Left cardiac atrium (tissue), 4 donors: ENCODE data around the gene WDR27. TPM values are rescaled to one million over a fixed set of nuclear protein-coding genes. Genes with fewer than 3 reads are reported as not detected.
"Not testable (repeated sequence)": the region's sequence is repeated elsewhere in the genome, so short reads cannot be mapped to it uniquely, and the experiment has no call there.

Experiments
- ATAC-seq, 2 donors: fragments of 200-7000 bp; cut with Tn5 transposase; one replicate each; pipeline ENCODE4 v1.9.1; 2020; ENCODE audit warnings: mild to moderate bottlenecking in 2 of 2, moderate library complexity in 2 of 2
- DNase-seq: peaks from one replicate; pipeline ENCODE4 v3.0.0-alpha.2; 2020
- intact Hi-C, 2 donors: fragments of 100-400 bp; cut with DNase I; formaldehyde crosslinking; loops; one replicate each; pipeline versions ENCODE4 v1.14.1 to v1.15.1; 2022 to 2023
- total RNA-seq, 2 donors: library from RNA; stranded (reverse); fragmentation: NEBNext Ultra II Directional; extraction: Animal tissue kit (Norgen Biotek cat#: 25700); gene quantifications; one replicate each; pipeline ENCODE4 v1.2.1, GENCODE V29; 2021
- donor health status: DM: no; HTN: yes; CAD: no.
- donor health status: DM: no; HTN: yes; CAD: no; lungs with severe emphysema.
- donor health status: DM: yes; HTN: yes; CAD: no.
- donor health status: Dilated cardiomyopathy.

WDR27 gene
- total RNA-seq, 2 donors from 2014 or later, result 12.3 to 12.9 TPM

DNA sequence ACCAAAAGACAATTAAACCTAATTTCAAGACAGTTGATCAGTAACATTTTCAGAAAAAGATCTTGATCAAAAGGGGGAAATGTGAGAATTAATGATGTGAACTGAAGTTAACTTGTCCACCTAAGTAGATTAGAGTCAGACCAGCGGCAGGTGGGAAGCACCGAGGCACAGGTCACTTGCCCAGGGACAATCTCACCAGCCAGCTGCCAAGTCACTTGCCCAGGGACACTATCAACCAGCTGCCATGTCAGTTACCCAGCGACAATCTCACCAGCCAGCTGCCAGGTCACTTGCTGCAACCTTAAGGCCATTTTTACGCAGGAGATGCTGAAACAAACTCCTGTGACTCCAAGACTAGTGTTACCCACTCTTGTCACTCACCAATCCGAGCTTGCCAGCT is 260.5 kb downstream of the WDR27 start:
- intact Hi-C loops, result no loop called here
- no peak for ATAC-seq
- no peak for DNase-seq

DNA sequence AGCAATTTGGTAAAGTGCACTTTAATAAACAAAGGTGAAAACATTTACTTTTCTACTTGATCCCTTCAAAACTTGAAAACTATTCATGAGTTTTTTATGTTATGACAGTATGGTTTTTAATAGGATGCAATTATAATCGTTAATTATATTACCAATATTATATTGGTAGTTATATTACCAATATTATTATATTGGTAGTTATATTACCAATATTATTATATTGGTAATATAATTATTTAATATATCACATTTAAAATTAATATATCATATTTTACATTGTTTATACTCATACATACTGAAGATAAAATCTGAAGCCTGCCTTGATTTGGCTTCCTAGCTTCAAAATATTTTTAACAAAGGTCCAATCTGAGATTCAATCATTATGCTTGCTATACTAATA is 262.1 kb downstream of the WDR27 start:
- ATAC-seq (no peak), DNase-seq (no peak)
- intact Hi-C loops, result no loop called here

DNA sequence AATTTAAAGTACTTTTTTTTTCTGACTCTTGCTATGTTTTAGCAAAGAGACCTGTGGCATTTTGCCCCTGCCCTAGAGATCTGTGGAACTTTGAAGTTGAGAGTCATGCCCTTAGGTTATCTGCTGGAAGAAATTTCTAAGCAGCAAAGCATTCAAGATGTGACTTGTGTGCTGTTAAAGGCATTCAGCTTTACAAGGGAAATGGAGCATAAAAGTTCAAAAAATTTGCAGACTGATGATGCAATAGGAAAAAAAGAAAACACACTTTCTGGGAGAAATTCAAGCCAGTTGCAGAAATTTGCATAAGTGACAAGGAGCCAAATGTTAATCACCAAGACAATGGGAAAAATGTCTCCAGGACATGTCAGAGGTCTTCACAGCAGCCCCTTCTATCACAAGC is 267.3 kb downstream of the WDR27 start:
- ATAC-seq, intact Hi-C loops, DNase-seq: not testable (repeated sequence)

DNA sequence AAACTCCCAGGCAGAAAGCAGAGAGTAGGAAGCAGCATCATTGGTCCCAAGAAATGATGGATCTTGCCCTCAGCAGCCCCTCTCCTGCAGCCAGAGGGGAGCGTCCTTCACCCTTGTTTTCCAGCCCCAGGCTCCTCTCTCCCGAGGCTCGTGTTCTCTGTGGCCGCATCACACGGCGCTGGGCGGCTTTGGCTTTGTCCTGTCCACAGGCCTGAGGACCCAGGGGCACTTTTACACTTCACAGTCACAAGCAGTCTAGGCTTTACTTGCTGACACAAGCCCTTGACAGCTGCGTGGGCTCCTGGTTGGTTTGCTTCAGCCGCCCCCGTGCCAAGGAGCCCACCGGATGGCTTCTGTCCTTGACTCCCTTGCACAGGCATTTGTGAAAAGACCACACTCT is 272.8 kb downstream of the WDR27 start:
- intact Hi-C loops, result no loop called here
- DNase-seq (no peak), ATAC-seq (no peak)

DNA sequence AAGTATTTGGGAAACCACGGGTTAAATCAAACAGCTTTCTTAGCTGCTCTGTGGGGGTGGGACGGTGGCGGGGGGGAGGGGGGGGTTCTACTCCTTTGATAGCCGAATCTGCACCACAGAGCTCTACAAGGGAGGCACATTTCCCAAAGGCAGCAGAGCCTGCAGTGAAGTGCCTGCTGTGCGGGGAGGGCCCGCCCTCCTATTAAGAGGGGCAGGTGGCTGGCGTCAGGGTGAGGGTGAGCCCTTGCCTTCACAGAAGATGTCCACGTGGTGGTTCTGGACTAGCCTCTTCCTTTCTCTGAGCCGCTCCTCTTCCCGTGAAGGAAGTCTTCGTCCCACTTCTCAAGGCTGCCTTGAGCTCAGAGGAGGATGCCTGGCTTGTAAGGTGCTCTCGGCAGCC is 273.3 kb downstream of the WDR27 start:
- ATAC-seq (peak; percentile 28 to 71), DNase-seq (no peak)
- intact Hi-C loops, result no loop called here

DNA sequence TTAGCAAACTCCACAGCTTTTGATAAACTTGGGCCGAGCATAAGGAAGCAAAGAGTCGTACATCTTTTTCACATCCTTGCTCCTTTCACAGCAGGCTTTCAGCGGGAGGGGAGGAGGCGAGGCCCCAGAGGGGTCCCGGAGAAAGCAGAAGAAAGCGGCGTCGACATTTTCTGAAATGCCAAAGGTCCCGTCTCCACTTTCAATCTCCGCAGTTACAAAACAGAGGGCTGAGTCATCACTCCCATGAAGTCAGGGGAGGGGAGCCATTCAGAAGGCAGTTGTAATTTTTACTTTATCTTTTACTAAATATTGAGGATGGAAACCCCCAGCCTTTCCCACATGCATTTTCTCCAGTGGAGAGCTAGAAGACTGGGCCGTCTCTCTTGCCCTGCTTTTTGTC is 274.0 kb downstream of the WDR27 start:
- DNase-seq, result peak; percentile 46
- ATAC-seq, result peak; percentile 62 to 74
- intact Hi-C loops, result no loop called here

DNA sequence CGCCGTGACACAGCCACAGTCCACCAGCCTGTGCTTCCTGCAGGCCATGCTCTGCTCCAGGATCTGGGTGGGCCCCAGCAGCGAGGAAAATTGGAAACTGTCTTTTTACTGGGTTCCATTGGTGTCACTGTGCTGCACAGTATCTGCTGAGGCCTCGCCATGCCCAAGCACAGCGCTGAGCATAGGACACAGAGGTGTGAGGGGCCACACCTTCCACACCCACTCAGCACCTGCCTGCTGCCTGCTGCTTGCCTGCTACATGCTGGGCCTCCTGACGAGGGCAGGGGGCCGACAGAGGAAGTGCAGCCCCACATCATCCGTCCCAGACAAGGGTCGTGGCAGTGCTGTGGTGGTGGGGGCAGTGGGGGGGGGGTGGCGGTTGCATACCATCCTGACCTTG is 275.2 kb downstream of the WDR27 start:
- DNase-seq (no peak), ATAC-seq (no peak)
- intact Hi-C loops, result no loop called here

DNA sequence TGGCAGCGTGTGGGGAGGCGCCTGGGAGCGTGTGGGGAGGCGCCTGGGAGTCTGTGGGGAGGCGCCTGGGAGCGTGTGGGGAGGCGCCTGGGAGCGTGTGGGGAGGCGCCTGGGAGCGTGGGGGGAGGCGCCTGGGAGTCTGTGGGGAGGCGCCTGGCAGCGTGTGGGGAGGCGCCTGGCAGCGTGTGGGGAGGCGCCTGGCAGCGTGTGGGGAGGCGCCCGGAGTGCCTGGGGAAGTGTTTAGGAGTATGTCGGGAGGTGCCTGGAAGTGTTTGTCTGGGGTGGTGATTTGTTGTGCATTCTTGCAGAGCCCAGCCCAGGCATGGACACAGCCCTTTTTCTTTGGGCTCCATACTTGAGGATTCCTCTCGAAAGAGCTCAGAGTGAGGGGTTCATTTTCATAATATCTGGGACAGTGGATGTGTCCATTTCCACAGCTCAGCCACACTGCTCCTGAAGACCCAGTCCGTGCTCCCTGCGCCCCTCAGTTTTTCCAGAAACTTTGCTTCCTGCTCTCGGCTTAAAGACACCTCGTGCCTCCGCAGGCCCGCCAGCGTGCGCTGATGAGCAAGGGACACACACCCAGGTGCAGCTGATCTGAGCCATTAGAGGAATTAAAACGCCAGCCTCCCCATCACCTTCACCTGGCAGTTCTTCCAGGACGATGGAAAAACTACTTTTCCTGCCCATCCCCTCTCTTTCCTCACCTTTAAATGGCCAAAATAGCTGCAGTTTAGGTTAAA is 276.0 kb downstream of the WDR27 start:
- no peak for ATAC-seq
- intact Hi-C loops, result no loop called here
- no peak for DNase-seq

DNA sequence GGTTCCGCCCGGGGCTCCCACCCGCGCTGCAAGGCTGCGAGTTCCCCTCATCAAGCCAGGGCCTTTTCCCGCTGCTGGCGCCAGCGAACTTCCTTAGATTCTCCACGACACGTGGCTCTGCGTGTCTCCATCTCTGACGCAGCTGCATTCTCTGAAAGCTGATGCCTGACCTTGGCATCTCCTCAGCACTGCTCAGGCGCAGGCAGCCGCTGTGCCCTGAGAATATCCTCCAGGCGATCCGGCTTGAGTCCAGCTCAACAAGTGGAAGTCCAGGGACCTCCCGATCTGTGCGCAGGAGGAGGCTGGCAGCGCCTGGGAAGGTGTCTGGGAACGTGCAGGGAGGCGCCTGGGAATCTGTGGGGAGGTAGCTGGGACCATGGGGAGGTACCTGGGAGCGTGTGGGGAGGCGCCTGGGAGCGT is 277.0 kb downstream of the WDR27 start:
- DNase-seq, result no peak
- intact Hi-C loops, result no loop called here
- peak; percentile 29 to 48 for ATAC-seq

DNA sequence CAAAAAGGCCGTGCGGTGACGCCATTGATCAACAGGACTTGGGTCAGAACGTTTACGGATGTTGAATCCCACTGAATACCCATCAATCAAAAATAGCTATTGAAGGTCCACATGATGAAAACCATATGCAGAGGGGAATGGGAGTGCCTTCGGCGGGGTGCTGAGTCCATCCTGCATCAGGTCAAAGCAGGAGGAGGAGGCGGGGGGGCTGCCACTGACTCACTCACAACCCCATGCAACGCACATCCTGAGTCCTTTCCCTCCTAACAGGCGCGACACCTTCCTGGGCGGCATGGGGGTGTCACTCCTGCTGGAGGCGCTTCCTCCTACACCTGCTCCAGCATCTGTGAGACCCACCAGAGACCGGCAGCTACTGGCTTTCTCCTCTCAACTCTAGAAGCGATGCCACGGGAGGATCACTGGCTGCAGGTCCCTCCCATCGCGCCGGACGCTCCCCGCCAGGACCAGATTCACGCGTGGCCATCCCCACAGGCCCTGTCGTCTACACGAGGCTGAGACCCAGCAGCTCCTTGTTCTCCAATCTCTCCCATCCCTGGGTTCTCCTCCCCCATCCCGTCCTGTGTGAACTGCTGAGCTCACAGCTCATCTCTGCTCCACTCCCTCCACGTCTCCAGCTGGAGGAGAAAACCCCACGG is 277.6 kb downstream of the WDR27 start:
- no peak for DNase-seq
- intact Hi-C loops, result no loop called here
- ATAC-seq, result no peak

DNA sequence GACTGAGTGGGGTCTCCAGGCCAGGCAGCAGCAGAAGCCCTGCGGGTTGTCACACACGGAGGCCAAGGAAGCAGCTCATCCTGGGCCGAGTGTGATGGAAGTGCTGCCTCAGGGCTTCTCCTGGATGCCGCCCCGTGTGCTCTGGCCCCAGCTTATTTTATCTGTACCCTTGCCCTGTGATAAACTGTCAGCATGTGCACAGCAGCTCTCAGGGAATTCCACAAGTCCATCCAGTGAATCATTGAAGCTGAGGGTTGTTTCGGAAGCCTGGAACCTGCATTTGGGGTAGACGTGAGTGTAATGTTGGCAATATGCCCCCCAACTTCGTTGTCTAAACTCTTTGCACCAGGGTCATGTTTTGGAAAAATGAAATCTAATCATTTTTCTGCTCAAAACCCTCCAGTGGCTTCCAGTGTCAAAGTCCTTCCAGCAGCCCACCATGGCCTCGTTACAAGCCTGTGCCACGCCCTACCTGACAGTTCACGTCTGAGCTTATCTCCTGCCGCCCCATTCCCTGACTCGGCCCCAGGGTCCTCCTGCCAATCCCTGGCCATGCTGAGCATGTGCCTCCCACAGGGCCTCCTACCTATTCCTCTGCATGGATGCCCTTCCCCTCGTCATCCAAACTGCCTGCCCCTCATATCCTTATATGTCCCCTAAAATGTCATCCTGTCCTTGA is 280.1 kb downstream of the WDR27 start:
- no peak for DNase-seq
- no peak for ATAC-seq
- intact Hi-C loops, result no loop called here

DNA sequence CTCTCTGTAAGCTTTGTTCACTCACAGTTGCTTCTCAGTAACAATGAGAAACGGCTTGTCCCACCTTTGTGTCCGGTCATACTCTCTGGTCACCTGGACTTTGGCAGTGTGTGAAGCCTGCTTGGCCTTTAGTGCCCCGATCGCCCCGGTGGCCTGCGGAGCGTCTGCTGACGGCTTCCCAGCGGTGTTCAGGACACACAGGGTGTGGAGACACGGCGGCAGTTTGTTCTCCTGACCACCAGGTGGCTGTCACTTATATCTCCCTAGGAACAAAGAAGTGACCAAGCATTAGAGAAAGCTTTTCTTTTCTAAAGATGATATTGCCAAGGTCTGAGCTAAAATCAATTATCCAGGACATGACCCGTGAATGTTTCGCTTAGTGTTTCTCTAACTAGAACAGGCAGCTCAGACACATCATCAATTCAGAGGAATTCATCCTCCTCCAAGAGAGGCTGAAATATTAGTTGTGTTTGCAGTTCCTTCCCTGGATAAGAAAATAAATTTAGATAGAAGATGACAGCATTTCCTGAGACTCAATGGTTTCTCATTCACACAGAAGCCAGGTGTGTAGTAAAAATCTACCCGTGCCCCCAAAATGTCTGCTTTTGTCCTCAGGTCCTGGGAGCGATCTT is 280.8 kb downstream of the WDR27 start:
- intact Hi-C loops, result no loop called here
- ATAC-seq (peak in 1 of 2 donors; percentile 49), DNase-seq (no peak)

DNA sequence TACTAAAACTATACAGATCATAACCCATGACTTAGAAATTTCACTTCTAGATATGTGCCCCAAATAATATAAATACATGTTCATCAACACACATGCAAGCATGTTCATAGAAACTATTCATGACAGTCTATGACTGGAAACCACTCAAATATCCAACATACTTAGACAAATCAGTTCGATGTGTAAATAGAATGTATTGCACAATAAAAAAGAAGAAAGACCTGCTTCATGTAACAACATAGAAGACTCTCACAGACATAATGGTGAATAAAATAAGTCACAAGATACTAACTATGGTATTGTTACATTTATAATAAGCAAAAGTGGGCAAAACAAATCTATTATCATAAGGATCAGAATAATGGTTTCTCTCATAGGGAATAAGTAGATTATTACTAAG is 284.7 kb downstream of the WDR27 start:
- intact Hi-C loops, result no loop called here
- ATAC-seq (no peak), DNase-seq (no peak)

DNA sequence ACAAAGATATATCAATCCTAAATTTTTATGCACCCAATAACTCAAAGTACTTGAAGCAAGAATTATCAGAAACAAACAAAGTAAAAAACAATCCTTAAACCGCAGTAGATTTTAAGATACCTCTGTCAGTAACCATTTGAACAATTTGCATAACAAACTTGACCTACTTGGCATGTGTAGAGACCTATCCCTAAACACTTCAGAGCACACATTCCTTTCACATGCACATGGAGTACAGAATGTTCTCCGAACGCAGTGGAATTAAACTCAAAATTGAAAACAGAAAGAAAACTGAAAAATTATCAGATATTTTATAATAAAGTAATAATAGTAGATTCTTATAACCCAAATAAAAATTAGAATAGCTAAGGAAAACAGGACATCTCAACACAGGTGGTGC is 285.6 kb downstream of the WDR27 start:
- no peak for DNase-seq
- no peak for ATAC-seq
- intact Hi-C loops, result no loop called here

DNA sequence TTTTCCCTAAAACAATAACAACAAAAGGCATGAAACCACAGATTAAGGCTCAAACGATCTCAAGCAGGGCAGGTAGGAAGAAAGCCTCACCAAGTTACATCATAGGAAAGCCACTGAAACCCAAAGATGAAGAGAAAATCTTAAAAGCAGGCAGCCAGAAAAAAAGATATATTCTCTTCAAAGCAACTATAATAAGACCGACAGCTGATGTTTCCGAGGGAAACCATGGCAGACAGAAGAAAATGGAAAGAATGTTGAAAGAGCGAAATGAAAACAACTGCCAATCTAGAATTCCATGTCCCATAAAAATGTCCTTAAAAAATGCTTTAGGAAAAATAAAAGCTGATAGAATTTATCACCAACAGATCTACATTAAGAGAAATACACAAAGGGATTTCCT is 286.6 kb downstream of the WDR27 start:
- no peak for ATAC-seq
- intact Hi-C loops, result no loop called here
- no peak for DNase-seq

DNA sequence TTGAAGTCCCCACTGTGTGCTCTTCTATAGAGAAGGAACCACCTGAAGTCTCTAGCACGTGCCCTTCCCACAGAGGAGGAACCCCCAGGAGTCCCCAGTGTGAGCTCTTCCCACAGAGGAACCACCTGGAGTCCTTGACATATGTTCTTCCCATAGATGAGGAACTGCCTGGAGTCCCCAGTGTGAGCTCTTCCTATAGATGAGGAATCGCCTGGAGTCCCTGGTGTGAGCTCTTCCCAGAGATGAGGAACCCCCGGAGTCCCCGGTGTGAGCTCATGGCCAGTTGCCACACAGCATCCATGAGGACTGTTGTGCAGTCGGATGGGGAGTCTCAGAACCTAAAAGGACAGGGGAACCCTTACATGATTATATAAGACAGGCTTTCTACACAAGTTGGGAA is 290.1 kb downstream of the WDR27 start:
- no peak for DNase-seq

DNA sequence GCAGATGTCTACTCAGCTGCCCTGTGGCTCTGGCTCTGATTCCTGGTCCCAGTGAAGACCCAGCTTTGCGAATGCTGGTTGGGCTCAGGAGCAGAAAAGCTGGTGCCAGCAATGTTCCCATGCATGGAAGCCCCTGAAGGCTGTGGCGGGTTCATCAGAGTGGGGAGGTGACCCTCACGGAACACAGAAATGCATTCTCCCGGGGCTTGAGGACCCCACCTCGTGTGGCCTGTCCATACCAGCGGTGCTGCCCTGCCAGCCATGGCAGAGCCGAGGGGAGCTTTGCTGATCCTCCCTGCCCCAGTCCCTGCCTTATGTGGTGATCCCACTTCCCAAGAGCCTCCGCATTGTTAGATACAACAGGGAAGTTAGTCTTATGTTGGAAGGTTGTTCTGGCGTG is 290.5 kb downstream of the WDR27 start:
- intact Hi-C loops, result no loop called here
- ATAC-seq (no peak), DNase-seq (no peak)

More for the DNA sequence above, 290.1 kb downstream of the WDR27 start:
- intact Hi-C loops, result no loop called here
- ATAC-seq, result no peak

DNA sequence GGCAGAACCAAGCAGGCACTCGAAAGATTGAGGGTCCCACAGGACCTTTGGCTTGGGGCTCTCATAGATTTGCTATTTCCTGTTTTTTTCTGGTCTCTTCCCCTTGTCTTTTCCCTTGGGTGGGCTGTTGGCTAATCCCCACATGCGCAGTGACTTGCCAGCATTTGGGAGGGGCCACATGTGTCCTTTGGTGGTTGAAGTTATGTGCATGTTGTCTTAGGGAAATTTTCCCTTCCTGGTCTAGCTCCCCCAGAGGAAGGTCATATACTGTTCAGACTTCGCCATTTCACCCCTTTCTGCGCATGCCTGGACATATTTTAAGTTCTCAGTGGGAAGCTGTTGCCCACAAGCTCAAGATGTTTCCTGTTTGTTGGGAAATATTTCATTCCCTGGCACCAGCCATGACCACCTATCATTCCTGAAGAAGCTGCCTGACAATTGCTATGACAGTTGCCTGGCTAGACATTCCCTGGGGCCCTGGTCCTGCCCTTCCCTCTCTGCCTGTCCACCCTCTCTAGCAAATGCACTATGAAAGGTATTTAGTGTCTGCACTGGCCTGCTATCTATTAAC is 292.0 kb downstream of the WDR27 start:
- ATAC-seq (no peak), DNase-seq (no peak)
- intact Hi-C loops, result no loop called here

DNA sequence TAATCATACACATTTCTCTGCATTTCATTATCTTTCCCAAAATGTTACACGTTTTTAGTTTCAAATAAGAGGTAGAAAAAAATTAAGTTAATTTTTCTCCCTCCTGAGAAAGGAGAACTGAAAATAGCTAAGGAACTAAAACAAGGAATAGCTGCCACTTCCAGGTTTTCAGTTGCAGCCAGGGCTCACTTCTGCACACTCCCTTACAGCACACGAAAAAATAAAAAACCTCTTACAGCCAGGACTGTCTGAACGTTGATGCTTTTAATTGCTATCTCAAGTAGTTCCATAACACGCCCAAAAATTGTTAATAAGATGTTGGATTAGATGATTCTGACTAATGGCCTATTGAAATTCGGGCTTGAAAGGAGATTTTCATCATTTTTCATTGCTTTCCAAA is 294.5 kb downstream of the WDR27 start:
- ATAC-seq, result no peak

More for the DNA sequence above, 294.5 kb downstream of the WDR27 start:
- DNase-seq, result no peak
- intact Hi-C loops, result no loop called here
